ENCODE results near the gene BABAM2. TPM values are rescaled to one million over a fixed set of nuclear protein-coding genes. Genes with fewer than 3 reads are reported as not detected.

BABAM2 gene
- total and polyA plus RNA-seq, 10 of the 15 experiments (the other 5 are each of a cell fraction or from before 2014, with no cell fraction given) = 30.7 to 59.9 (median 44.5) TPM

DNA sequence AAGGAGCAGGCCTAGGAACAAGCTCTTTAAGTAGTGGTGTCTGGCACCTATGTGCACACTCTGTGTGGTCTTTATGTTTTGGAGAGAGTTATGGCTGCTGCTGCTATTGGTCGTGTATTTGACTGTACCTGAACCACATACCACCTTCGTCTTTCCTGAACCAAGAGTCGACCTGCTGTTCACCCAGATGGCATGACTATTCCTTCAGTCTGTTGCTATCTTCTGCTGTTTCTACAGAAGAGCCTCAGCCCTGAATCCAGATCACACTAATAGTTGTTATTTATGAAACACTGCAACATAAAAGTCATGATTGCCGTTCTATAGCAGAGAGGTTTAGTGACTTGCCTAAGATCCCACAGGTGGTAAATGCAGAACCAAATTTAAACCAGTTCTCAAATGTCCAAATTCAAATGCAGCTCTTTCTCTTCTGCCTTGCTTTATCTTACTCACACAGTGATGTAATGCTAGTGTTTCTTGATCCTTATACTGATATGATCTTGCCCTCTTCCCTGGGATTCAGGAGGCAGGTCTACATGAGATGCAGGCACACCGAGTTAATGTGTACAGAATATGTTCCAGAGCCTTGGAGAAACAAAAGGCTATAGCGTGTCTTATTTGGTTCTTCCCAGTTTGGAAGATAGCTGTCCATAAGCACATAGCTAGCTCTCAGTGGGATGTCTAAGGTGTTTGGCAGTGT is 380.1 kb downstream of the BABAM2 start:
- Histone ChIP-seq H3K9me3 (replicated peaks; ENCODE audit: control insufficient read depth, insufficient read depth, low read length) (no peaks in the 10 kb centered on the region), H4K20me1 (ENCODE audit: control insufficient read depth, insufficient read depth) (no peaks in the 10 kb centered on the region), H3K27me3 (replicated peaks in 1 of 2; ENCODE audit: control insufficient read depth in 2 of 2, insufficient read depth in 2 of 2, low read length in 1 of 2) (no peaks in the 10 kb centered on the region), H3K4me2 (ENCODE audit: control insufficient read depth, insufficient read depth) (no peak overlapping the region), H2AFZ (ENCODE audit: control insufficient read depth, low read depth, low read length) (no peak overlapping the region), H3K79me2 (ENCODE audit: control insufficient read depth, insufficient read depth, low read length) (no peaks in the 10 kb centered on the region), H3K4me3 (no peak overlapping the region), H3K36me3 (ENCODE audit: control insufficient read depth in 2 of 2, insufficient read depth in 2 of 2, low read length in 1 of 2) (no peaks in the 10 kb centered on the region), H3K4me1 (ENCODE audit: control insufficient read depth, insufficient read depth, low read length) (peaks cover 18% of the 10 kb centered on the region), H3K9ac (ENCODE audit: control insufficient read depth, insufficient read depth, low read length) (no peak overlapping the region), H3K27ac (ENCODE audit: control insufficient read depth, insufficient read depth) (no peak overlapping the region)
- intact Hi-C loops (cut with micrococcal nuclease; ENCODE audit: unreplicated experiment) = no loop called here
- WGBS (ENCODE audit: insufficient coverage, insufficient replicate concordance, low lambda C conversion rate, missing lambda C conversion rate) = 98% methylated on average over 6 of the region's 6 CpGs
- ATAC-seq = no peak
- in situ Hi-C loops (cut with MboI) = no loop called here
- TF ChIP-seq, protein P1, sequence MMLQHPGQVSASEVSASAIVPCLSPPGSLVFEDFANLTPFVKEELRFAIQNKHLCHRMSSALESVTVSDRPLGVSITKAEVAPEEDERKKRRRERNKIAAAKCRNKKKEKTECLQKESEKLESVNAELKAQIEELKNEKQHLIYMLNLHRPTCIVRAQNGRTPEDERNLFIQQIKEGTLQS (IDR thresholded peaks at IDR 0.05; ENCODE audit: borderline replicate concordance, extremely low read depth, low read depth, low read length) = no peak
- no peak for TF ChIP-seq SPI1 (IDR thresholded peaks at IDR 0.05; ENCODE audit: borderline replicate concordance, insufficient read depth, low read depth, low read length)
- POLR2A ChIA-PET = no interaction called here
- no peak for FAIRE-seq
- DNase-seq (ENCODE audit: low read depth, low spot score) = no peak
- CTCF ChIA-PET = no interaction called here
- SMC1A ChIA-PET (ENCODE audit: uncharacterized antibody, unreplicated experiment) = interaction anchor here (1.4 to 1.8 kb wide), 3 partner anchors 17 to 28 kb away, joined by 4 to 6 read pairs (median 5); no protein-coding TSS in a partner anchor
- BruUV-seq (replicated peaks) = no TSS peak
- RAD21 ChIA-PET (ENCODE audit: unreplicated experiment) = interaction anchor here (0.6 to 0.9 kb wide), 2 partner anchors 18 to 106 kb away, joined by 3 read pairs; no protein-coding TSS in a partner anchor

- ChIA-PET POLR2A (interaction anchor here (0.6 kb wide), 1 partner anchor 24 kb away, joined by 3 read pairs; no protein-coding TSS in a partner anchor), CTCF (no interaction called here), RAD21 (ENCODE audit: unreplicated experiment) (interaction anchor here (0.6 to 0.9 kb wide), 2 partner anchors 19 to 106 kb away, joined by 3 read pairs; no protein-coding TSS in a partner anchor), SMC1A (ENCODE audit: uncharacterized antibody, unreplicated experiment) (interaction anchor here (1.1 to 1.8 kb wide), 4 partner anchors 18 to 125 kb away, joined by 3 to 6 read pairs (median 4); no protein-coding TSS in a partner anchor)
- WGBS (ENCODE audit: insufficient coverage, insufficient replicate concordance, low lambda C conversion rate, missing lambda C conversion rate) = 63% methylated on average over 3 of the region's 3 CpGs
- Histone ChIP-seq H3K4me2 (ENCODE audit: control insufficient read depth, insufficient read depth) (0 out of 2 replicates have a peak overlapping the region, but pooled peaks have one; percentile 5), H3K27ac (ENCODE audit: control insufficient read depth, insufficient read depth) (no peak overlapping the region), H3K79me2 (ENCODE audit: control insufficient read depth, insufficient read depth, low read length) (no peaks in the 10 kb centered on the region), H3K4me3 (no peak overlapping the region), H3K4me1 (ENCODE audit: control insufficient read depth, insufficient read depth, low read length) (peaks cover 21% of the 10 kb centered on the region), H2AFZ (ENCODE audit: control insufficient read depth, low read depth, low read length) (no peak overlapping the region), H4K20me1 (ENCODE audit: control insufficient read depth, insufficient read depth) (no peaks in the 10 kb centered on the region), H3K36me3 (ENCODE audit: control insufficient read depth in 2 of 2, insufficient read depth in 2 of 2, low read length in 1 of 2) (no peaks in the 10 kb centered on the region), H3K9ac (ENCODE audit: control insufficient read depth, insufficient read depth, low read length) (no peak overlapping the region), H3K27me3 (replicated peaks in 1 of 2; ENCODE audit: control insufficient read depth in 2 of 2, insufficient read depth in 2 of 2, low read length in 1 of 2) (no peaks in the 10 kb centered on the region), H3K9me3 (replicated peaks; ENCODE audit: control insufficient read depth, insufficient read depth, low read length) (no peaks in the 10 kb centered on the region)
- no peak for TF ChIP-seq RFX5 (IDR thresholded peaks at IDR 0.05; ENCODE audit: low read depth, low read length)
- peak in 1 of 2 experiments; percentile 19; a peak in 1 of 4 replicates for TF ChIP-seq IKZF2 (IDR thresholded peaks at IDR 0.05)
- TF ChIP-seq MTA2 (IDR thresholded peaks at IDR 0.05; ENCODE audit: low read depth) = peak; percentile 43; the same call in 1 of the 2 replicates
- TF ChIP-seq JUNB (IDR thresholded peaks at IDR 0.05) = peak; percentile 65
- TF ChIP-seq EP300 (IDR thresholded peaks at IDR 0.05; ENCODE audit: borderline replicate concordance in 1 of 2, control insufficient read depth in 1 of 2, low read depth in 2 of 2, low read length in 2 of 2) = 0 out of 4 replicates have a peak, but pooled peaks of 1 of the 2 experiments have one; percentile 9
- BruUV-seq (replicated peaks) = no TSS peak
- no peak for DNase-seq (ENCODE audit: low read depth, low spot score)
- peak; percentile 62 for FAIRE-seq
- intact Hi-C loops (cut with micrococcal nuclease; ENCODE audit: unreplicated experiment) (no loop called here), in situ Hi-C loops (cut with MboI) (no loop called here)
- peak; percentile 58 for ATAC-seq
These were observed 380.8 kb downstream of the BABAM2 start for GRCh38 chr2:28271231-28271918.
